ENCODE data around the gene SLC6A20.

SLC6A20 gene

GRCh38 chr3:45775571-45776300, 20.6 kb downstream of the SLC6A20 start:
- TF ChIP-seq SIN3A (IDR thresholded peaks at IDR 0.05; ENCODE audit: borderline replicate concordance, insufficient read depth, low read length) (no peak), FOXP2 (optimal IDR thresholded peaks at IDR 0.05; ENCODE audit: borderline replicate concordance, extremely low read depth, extremely low read length, insufficient read depth) (no peak), TAF1 (IDR thresholded peaks at IDR 0.05; ENCODE audit: borderline replicate concordance, insufficient read depth, low read length) (no peak), REST (IDR thresholded peaks at IDR 0.05; ENCODE audit: insufficient read depth in 1 of 2, low read depth in 2 of 2, low read length in 2 of 2) (no peak), POLR2AphosphoS5 (IDR thresholded peaks at IDR 0.05; ENCODE audit: low read depth, low read length) (no peak)

GRCh38 chr3:45774581-45775521, 21.5 kb downstream of the SLC6A20 start:
- TF ChIP-seq REST (IDR thresholded peaks at IDR 0.05; ENCODE audit: insufficient read depth in 1 of 2, low read depth in 2 of 2, low read length in 2 of 2), result no peak
- no peak for TF ChIP-seq POLR2AphosphoS5 (IDR thresholded peaks at IDR 0.05; ENCODE audit: low read depth, low read length)
- TF ChIP-seq TAF1 (IDR thresholded peaks at IDR 0.05; ENCODE audit: borderline replicate concordance, insufficient read depth, low read length), result no peak
- no peak for TF ChIP-seq FOXP2 (optimal IDR thresholded peaks at IDR 0.05; ENCODE audit: borderline replicate concordance, extremely low read depth, extremely low read length, insufficient read depth)
- TF ChIP-seq SIN3A (IDR thresholded peaks at IDR 0.05; ENCODE audit: borderline replicate concordance, insufficient read depth, low read length), result no peak

GRCh38 chr3:45773714-45774449, 22.5 kb downstream of the SLC6A20 start:
- no peak for TF ChIP-seq REST (IDR thresholded peaks at IDR 0.05; ENCODE audit: insufficient read depth in 1 of 2, low read depth in 2 of 2, low read length in 2 of 2)
- TF ChIP-seq POLR2AphosphoS5 (IDR thresholded peaks at IDR 0.05; ENCODE audit: low read depth, low read length), result no peak
- TF ChIP-seq FOXP2 (optimal IDR thresholded peaks at IDR 0.05; ENCODE audit: borderline replicate concordance, extremely low read depth, extremely low read length, insufficient read depth), result no peak
- no peak for TF ChIP-seq SIN3A (IDR thresholded peaks at IDR 0.05; ENCODE audit: borderline replicate concordance, insufficient read depth, low read length)
- no peak for TF ChIP-seq TAF1 (IDR thresholded peaks at IDR 0.05; ENCODE audit: borderline replicate concordance, insufficient read depth, low read length)

DNA sequence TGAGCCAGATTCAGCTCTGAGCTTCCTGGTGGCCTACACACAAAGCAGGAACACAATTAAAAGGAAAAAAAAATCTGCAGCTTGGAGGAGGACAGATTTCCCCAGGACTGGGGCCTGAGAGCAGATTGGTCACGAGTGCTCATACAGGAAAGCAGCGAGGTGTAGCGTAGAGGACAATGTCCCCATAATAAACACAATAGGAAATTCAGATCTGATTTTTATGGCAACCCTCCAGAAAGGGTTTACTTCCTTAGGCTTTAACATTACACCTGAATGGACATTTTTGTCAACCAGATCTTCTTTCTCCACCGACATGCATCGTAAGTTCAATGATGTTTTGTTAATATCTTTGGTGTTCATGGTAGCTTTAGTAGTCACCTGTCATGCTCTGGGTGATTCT, 23.3 kb downstream of the SLC6A20 start:
- no peak for TF ChIP-seq FOXP2 (optimal IDR thresholded peaks at IDR 0.05; ENCODE audit: borderline replicate concordance, extremely low read depth, extremely low read length, insufficient read depth)

GRCh38 chr3:45772341-45773035, 23.8 kb downstream of the SLC6A20 start:
- no peak for TF ChIP-seq REST (IDR thresholded peaks at IDR 0.05; ENCODE audit: insufficient read depth in 1 of 2, low read depth in 2 of 2, low read length in 2 of 2)
- TF ChIP-seq SIN3A (IDR thresholded peaks at IDR 0.05; ENCODE audit: borderline replicate concordance, insufficient read depth, low read length), result no peak
- TF ChIP-seq TAF1 (IDR thresholded peaks at IDR 0.05; ENCODE audit: borderline replicate concordance, insufficient read depth, low read length), result no peak
- no peak for TF ChIP-seq FOXP2 (optimal IDR thresholded peaks at IDR 0.05; ENCODE audit: borderline replicate concordance, extremely low read depth, extremely low read length, insufficient read depth)
- TF ChIP-seq POLR2AphosphoS5 (IDR thresholded peaks at IDR 0.05; ENCODE audit: low read depth, low read length), result no peak
